Stimulated activated CD4-positive, alpha-beta T cell treated with anti-CD3 and anti-CD28 coated beads, TNF-alpha, amount 100 ng/mL, for 1 hour (primary cell): ENCODE data around the gene TRAF3.
A peak's percentile ranks its signal among the peaks of the same experiment; 100 is the strongest.
"Not testable (repeated sequence)": the region's sequence is repeated elsewhere in the genome, so short reads cannot be mapped to it uniquely, and the experiment has no call there.

ENCODE experiments used
- DNase-seq, 3 donors: peaks; one replicate each; pipeline ENCODE4 v3.0.0-alpha.2; 2020; ENCODE audit warnings: low read depth in 3 of 3, low spot score in 1 of 3

The TRAF3 gene

DNA sequence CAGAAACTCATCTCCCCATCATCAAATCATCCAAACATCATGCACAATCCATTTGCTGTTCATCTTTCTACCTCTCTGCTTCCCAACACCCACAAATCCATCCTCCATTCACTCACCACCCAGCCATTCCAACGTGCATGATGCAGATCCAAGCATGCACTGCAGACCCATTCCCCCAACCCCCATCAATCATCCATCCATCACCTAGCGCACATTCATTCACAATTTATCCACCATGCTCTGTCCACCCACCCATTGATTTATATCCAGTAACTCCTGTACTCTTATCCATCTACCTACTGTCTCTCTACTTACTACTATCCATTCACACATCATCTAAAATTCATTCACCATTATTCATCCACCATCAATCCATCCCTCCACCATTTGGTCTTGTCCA, 141.2 kb downstream of the TRAF3 start:
- DNase-seq = no peak

DNA sequence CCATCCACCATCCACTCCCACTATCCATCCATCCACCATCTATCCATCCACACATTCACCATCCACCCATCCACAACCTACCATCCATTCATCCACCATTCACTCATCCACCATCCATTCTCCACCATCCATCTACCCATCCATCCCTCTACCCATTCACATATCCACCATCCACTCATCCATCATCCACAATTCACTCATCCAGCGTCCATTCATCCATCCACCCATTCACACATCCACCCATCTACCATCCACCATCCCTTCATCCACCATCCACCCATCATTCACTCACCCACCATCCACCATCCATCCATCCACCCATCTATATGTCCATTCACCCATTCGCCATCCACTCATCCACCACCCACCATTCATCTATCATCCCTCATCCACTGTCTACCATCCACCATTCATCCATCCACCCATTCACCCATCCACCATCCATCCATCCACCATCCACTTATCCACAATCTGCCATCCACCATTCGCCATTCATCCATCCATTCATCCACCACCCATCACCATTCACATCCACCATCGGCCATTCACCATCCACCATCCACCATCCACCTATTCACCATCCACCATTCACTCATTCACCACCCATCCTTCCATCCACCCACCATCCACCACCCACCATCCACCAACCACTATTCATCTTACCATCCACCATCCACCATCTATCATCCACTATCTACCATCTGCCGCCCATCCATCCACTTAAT, 143.2 kb downstream of the TRAF3 start:
- no peak for DNase-seq

DNA sequence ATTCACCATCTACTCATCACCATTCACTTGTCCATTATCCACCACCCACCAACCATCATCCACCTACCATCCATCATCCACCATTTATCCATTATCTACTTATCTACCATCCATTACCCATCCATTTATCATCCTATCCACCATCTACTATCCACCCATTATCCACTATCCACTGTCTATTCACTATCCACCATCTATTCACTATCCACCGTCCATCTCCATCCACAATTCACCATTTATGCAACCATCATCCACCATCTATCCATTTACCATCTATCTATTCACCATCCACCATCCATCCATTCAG, 143.7 kb downstream of the TRAF3 start:
- DNase-seq = no peak

DNA sequence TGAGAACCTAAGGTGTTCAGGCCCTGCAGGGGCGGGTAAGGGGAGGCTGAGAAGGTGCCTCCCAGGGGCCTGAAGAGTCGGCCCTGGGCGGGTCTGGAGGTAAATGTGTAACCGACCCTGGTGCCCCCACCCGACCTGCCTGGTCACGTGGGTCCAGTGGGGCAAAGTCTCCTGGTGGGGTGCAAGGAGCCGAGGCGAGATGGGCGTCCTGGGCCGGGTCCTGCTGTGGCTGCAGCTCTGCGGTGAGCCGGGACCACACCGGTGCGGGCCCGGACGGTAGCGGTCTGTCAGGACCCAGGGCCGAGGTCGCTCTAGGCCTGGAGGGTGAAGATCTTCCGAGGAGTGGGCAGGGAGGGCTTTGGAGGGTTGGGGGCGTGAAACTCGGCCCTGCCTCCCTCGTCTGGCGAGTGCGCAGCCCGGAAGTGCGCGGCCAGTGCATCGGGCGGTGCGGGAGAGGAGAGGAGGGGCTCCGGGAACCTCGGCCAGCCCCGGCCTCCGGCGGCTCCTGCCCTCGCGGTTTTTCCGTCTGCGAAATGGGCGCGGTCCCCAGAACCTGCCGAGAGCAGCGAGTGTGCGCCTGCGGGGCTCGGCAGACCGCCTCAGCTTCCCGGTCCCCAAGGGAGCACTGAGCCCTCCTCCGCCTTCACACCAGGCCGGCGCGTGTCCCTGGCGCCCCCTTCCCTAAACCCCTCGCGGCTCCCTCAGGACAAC, 145.4 kb downstream of the TRAF3 start, which contains the start of gene AMN:
Gene AMN, plus strand, starts transcription at position 174 of the 711 bp plus-strand sequence. Its CDS starts 26 bp downstream, at position 200.
- DNase-seq = no peak

DNA sequence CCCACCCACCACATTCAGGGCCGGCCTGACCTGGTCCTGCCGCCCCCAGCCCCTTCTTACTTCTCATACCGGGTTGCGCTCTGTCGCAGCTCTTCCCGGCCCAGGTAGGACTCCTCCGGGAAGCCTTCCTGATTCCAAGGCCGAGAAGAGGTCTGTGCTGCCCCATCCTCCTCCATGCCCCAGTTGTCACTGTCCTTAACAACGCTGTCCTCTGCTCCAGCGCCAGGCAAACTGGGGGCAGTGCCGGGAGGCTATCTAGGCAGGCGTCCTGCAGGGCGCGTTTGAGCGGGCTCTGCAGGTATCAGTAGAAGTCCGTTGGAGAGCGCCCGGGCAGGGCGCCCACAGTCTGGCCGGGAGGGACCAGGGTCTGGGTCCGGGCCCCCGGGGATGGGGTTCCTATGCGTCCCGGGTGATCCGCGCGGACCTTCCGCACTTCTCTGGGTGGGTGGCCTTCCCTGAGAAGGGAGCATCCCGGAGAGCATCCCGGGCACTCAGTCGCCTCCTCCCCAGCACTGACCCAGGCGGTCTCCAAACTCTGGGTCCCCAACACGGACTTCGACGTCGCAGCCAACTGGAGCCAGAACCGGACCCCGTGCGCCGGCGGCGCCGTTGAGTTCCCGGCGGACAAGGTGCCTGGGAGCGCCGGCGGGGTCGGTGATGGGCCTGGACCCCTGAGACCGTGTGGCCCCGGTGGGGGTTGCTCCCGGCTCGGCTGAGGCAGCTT, 146.1 kb downstream of the TRAF3 start:
- no peak for DNase-seq

DNA sequence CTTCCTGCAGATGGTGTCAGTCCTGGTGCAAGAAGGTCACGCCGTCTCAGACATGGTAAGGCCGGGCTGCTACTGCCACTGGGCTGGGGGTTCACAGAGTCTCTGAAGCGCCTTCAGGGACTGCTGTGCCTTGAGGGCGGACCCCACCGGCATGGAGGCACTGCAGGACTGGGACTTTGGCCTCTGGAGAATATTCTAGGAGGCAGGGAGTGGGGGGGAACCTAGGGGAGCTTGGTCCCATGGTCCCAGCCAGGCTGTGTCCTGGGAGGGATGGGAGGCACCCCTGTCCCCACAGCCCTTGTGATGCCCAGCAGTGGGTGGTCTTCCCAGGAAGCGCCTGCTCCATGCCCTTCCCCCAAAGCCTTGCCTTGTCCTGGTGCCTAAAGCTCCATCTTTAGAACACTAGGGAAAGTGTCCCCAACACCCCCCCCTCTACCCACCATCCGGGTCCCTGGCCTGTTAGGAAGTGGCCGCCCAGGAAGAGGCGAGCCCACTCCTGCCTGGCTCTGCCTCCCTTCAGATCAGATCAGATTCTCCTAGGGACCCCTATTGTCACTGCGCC, 146.8 kb downstream of the TRAF3 start:
- no peak for DNase-seq

DNA sequence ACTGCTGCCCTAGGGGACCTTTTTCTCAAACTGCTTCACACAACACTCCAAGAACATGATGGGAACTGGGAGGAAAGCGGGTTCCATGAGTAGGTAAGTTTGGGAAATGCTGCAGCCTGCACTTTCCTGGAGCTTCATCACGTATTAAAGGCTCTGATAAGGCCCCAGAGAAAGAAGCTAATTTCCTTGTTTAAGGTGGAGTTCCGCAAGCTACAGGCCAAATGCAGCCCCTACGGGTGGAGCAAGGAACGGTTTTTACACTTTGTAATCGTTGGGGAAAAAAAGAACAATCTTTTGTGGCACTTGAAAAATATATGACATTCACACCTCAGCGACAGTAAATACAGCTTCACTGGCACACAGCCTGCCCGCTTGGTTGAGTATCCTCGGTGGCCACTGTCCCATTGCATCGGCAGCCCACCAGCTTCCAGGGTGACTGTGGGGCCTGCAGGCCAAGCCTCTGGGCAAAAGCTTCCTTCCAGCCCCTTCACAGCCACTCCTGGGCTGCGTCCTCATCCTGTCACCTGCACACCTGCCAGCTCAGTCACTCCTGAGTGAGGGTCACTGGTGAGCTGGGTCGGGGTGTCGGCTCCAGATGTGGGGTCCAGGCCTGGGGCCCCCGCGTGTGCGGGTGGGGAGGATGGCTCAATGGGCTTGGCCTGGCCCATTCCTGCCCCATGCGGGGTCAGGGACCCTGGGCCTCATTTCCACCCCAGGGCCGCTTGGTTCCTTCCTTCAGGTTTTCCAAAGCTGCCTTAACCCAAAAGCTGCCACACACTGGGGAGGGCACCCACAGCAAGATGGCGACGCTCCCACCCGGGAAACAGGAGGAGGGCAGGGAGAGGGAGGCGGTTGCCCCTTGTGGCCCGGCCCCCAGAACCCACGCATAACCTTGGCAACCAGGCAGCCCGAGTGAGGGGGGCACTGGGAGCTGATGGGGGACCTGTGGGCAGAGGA, 147.7 kb downstream of the TRAF3 start:
- DNase-seq = no peak

DNA sequence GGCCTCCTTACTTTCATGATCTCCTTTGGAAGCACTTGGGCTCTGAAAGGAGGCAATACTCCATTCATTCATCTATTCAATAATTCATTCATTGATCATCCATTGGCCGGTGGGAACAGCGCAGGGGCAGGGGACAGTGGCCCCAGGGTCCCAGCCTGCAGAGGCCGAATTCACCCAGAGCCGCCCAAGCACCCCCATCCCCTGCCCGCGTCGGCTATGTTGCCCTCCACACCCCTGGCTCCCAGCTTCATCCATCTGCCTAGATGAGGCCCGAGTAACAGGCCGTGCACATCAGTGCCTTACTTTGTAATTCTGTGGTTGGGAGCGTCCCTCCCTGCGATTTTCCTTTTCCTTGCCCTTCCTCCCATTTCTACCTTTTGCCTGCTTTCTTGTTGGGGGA, 148.4 kb downstream of the TRAF3 start:
- no peak for DNase-seq

DNA sequence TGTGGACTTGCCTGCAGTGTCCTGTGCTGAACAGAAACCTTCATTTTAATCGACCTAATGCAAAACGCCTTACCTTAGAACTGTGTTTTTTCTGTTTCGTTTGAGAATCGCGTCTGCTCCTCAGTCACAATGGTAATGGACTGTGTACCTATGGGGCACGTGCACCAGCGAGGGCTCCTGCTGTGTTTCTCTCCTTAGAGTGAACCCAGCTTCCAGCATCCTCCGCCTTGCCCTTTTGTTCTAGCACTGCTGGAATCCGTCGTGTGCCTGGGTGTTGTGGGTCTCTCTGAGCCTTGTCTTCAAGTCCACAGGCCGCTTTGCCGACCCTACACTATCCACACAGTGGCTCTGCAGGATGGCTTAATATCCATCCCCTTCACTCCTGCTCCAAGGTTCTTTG, 148.9 kb downstream of the TRAF3 start:
- DNase-seq = no peak

DNA sequence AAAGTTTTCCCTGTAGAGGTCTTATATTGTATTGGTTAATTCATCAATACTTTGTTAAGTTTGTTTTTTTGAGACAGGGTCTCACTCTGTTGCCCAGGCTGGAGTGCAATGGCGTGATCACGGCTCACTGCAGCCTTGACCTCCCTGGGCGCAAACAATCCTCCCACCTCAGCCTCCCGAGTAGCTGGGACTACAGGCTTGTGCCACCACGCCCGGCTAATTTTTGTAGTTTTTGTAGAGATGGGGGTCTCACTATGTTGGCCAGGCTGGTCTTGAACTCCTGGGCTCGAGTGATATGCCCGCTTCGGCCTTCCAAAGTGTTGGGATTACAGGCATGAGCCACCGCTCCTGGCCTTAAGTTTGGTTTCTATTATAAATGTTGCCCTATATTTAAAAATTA, 149.6 kb downstream of the TRAF3 start:
- not testable (repeated sequence) for DNase-seq

DNA sequence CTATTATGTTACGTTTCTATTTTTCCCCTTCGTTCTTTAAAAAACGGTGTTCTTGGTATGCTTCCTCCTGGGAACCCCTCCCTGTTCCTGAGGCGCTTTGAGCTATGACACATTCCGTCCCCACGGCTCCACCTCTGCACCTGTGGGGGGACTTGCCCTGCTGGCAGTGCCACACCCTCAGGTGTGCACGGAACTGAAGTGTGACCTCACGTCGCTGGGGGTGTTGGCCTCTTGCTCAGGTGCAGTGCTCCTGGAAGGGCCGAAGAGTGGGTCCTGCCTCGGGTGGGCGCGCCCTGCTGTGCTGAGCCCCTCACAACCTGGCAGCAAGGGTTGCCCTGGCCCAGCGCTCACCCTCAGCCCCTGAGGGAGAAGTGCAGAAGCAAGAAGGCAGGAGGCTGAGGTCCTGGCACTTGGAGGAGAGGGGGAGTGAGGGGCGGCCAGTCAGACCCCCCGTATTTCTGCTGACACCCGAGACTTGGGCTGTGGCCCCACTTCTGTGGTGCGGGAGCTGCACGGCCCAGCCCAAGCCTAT, 150.2 kb downstream of the TRAF3 start:
- no peak for DNase-seq

DNA sequence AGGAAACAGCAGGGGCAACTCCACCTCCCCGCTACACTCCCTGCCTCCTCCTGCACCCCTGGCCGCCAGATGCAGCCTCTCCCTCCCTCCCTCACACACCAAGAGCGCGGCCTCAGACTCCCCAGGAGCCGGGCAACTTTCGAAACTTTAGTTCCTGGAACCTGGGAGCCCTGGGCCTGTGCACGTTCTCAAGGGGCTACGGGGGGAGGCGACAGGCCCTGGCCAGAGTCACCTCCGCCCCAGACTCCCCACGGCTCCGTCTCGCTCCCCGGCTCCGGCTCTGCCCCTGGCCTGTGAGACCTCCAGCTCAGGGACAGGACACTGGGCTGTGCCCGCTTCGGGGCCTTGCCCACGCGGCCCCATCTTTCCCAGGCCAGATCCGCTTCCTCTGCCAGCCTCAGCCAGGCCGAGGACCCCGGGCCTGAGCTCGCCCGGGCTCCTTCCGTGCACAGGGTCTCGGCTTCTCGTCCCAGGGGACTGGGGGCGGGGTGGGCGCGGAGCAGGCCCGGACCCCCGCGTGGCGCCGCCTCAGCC, 150.7 kb downstream of the TRAF3 start:
- DNase-seq = no peak

DNA sequence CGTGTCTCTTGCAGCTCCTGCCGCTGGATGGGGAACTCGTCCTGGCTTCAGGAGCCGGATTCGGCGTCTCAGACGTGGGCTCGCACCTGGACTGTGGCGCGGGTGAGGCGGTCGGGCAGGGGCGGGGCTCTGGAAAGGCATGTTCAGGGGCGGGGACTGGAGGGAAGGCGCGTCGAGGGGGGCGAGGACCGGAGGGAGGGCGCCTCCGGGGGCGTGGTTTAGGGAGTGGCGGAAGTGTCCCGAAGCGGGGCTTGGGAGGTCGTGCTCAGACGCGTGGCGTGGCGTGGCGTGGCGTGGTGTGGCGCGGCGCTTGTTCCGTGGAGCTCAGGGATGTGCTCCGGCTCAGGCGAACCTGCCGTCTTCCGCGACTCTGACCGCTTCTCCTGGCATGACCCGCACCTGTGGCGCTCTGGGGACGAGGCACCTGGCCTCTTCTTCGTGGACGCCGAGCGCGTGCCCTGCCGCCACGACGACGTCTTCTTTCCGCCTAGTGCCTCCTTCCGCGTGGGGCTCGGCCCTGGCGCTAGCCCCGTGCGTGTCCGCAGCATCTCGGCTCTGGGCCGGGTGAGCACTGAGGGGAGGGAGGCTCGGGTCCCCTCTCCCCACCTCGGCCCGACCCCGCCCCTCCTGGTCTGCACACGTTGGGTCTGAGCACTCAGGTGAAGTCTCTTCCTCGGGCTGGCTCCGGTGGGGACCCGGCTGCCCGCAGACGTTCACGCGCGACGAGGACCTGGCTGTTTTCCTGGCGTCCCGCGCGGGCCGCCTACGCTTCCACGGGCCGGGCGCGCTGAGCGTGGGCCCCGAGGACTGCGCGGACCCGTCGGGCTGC, 151.4 kb downstream of the TRAF3 start:
- peak; percentile 52 to 54 (median 53) for DNase-seq

DNA sequence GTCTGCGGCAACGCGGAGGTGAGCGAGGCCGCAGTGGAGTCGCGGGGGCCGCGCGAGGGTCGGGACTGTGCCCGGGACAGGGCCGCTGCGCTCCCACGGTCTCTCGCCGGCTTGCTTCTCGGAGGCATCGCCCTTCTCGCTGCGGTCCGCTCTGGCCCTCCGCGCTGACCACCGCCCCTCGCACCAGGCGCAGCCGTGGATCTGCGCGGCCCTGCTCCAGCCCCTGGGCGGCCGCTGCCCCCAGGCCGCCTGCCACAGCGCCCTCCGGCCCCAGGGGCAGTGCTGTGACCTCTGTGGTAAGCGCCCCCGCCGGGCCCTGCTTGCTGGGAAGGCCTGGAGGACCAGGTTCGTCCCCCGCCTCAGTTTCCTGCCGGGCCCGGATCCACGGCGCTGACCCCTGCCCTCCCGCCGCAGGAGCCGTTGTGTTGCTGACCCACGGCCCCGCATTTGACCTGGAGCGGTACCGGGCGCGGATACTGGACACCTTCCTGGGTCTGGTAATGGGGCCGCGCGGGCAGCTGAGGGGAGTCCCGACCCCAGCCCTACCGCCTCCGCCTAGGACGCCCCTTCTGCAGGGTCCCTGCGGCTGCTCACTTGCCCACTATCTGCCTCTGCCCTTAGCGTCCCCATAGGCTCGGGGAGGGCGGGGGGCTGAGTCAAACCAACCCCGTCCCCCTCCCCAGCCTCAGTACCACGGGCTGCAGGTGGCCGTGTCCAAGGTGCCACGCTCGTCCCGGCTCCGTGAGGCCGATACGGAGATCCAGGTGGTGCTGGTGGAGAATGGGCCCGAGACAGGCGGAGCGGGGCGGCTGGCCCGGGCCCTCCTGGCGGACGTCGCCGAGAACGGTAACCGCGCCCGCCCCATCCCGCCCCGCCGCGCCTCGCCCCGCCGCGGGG, 152.2 kb downstream of the TRAF3 start:
- DNase-seq = no peak

DNA sequence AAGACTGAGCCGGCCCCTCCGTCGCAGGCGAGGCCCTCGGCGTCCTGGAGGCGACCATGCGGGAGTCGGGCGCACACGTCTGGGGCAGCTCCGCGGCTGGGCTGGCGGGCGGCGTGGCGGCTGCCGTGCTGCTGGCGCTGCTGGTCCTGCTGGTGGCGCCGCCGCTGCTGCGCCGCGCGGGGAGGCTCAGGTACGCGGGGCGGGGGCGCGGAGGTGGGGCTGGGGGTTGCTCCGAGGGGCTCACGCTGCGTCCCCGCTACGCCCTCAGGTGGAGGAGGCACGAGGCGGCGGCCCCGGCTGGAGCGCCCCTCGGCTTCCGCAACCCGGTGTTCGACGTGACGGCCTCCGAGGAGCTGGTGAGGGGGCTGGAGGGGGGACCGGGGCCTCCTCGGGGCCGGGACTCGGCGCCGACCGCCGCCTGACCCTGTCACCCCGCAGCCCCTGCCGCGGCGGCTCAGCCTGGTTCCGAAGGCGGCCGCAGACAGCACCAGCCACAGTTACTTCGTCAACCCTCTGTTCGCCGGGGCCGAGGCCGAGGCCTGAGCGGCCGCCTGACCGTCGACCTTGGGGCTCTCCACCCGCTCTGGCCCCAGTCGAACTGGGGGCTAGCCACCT, 153.0 kb downstream of the TRAF3 start:
- no peak for DNase-seq

DNA sequence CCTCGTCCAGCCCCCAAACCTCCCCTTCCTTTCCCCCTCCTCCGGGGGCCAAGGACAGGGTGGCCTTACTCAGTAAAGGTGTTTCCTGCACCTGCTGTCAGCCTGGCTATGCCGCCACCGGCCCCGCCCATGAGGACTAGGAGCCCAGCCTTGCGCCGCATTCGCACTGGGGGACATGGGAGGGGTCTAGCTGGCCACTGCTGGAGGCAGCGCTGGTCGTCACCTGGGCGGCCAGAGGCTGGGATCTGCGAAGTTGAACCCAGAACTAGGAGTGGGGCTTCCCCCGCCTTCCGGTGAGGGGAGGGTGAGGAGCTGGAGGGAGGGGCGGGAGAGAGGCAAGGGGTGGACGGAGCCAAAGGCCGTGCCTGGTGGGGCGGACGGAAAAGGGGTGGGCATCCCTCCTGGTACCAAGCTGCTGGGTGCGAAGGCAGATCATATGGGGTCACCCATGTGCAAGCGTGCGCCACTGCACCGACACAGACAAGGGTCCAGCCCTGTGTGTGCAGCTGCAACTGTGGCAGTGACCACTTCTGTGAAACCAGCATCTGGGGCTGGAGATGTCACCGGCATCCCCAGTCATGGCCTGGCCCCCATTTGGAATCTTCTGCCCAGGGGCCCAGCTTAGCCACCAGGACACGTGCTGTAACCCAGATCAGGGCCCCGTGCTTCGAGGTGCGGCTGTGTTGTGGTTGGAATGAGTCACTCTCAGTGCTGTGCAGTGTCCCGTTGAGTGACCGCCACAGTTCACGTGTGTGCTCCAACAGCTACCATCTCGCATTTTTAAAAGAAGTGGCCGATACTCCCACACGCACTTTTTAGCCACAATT, 153.7 kb downstream of the TRAF3 start:
- DNase-seq = no peak
